HG03469 (cell line): Measurements from ENCODE around the gene GSK3B.
"Not testable (repeated sequence)": the region's sequence is repeated elsewhere in the genome, so short reads cannot be mapped to it uniquely, and the experiment has no call there.

Experiments
- ATAC-seq: cut with Tn5 transposase; IDR thresholded peaks from one replicate; pipeline ENCODE4 v1.9.1; 2021; ENCODE audit warnings: mild to moderate bottlenecking, moderate library complexity, moderate number of reproducible peaks; ENCODE audit not compliant: unreplicated experiment

Gene GSK3B

GRCh38 chr3:119891944-119892721 is 202.1 kb downstream of the GSK3B start:
- ATAC-seq: no peak

- ATAC-seq: not testable (repeated sequence)
Observed at GRCh38 chr3:119888681-119889080, 205.6 kb downstream of the GSK3B start.

- ATAC-seq: no peak
Observed at GRCh38 chr3:119885746-119886530, 208.3 kb downstream of the GSK3B start.

GRCh38 chr3:119884161-119884557 is 210.1 kb downstream of the GSK3B start:
- ATAC-seq: no peak

- ATAC-seq: no peak
Observed at GRCh38 chr3:119883461-119884160, 210.6 kb downstream of the GSK3B start.

GRCh38 chr3:119880966-119881365 is 213.3 kb downstream of the GSK3B start:
- ATAC-seq: no peak

- no peak for ATAC-seq
Observed at GRCh38 chr3:119873646-119874045, 220.6 kb downstream of the GSK3B start.

- no peak for ATAC-seq
Observed at GRCh38 chr3:119872773-119873172, 221.5 kb downstream of the GSK3B start.

GRCh38 chr3:119871571-119871970 is 222.7 kb downstream of the GSK3B start:
- no peak for ATAC-seq

- ATAC-seq: no peak
Observed at GRCh38 chr3:119870512-119870911, 223.7 kb downstream of the GSK3B start.

- ATAC-seq: no peak
Observed at GRCh38 chr3:119864476-119864875, 229.8 kb downstream of the GSK3B start.

GRCh38 chr3:119862616-119863015 is 231.6 kb downstream of the GSK3B start:
- ATAC-seq: no peak

- ATAC-seq: no peak
Observed at GRCh38 chr3:119861681-119862080, 232.6 kb downstream of the GSK3B start.

GRCh38 chr3:119859728-119860127 is 234.5 kb downstream of the GSK3B start:
- ATAC-seq: no peak

GRCh38 chr3:119858957-119859356 is 235.3 kb downstream of the GSK3B start:
- ATAC-seq: no peak

- ATAC-seq: no peak
Observed at GRCh38 chr3:119856695-119857094, 237.6 kb downstream of the GSK3B start.

- ATAC-seq: no peak
Observed at GRCh38 chr3:119849126-119849525, 245.1 kb downstream of the GSK3B start.

- ATAC-seq: no peak
Observed at GRCh38 chr3:119841808-119842471, 252.3 kb downstream of the GSK3B start.

- ATAC-seq: no peak
Observed at GRCh38 chr3:119835556-119835955, 258.7 kb downstream of the GSK3B start.

- ATAC-seq: no peak
Observed at GRCh38 chr3:119834754-119835370, 259.4 kb downstream of the GSK3B start.
